HepG2 (cell line): ENCODE measurements around the gene POU1F1. TPM values are rescaled to one million over a fixed set of nuclear protein-coding genes. Genes with fewer than 3 reads are reported as not detected.

ENCODE experiments used
- ATF4 ChIP-seq, 2 experiments: fragments of 450-650 bp in 1 of 2; sonication (generic) in 1 of 2; formaldehyde crosslinking; IDR thresholded peaks; 2 replicates each; pipeline versions ENCODE4 v1.5.0 to v1.8.0; 2020 to 2022; ENCODE audit warnings: mild to moderate bottlenecking in 1 of 2, missing genetic modification reagents in 1 of 2
- BCL3 ChIP-seq: sonication (generic); formaldehyde crosslinking; IDR thresholded peaks from 2 replicates; pipeline ENCODE4 v1.5.1; 2020; ENCODE audit warnings: mild to moderate bottlenecking, missing genetic modification reagents, moderate library complexity
- GMEB2 ChIP-seq: IDR thresholded peaks from 2 replicates; pipeline ENCODE4 v1.6.1; 2016; ENCODE audit warnings: missing biosample characterization, missing genetic modification reagents, low read depth
- HDAC2 ChIP-seq: sonication (generic); formaldehyde crosslinking; IDR thresholded peaks from 2 replicates; pipeline ENCODE4 v1.4.0; 2020; ENCODE audit warnings: missing genetic modification reagents
- HHEX ChIP-seq: IDR thresholded peaks from 2 replicates; pipeline ENCODE4 v1.6.1; 2016; ENCODE audit warnings: control low read depth
- HNF1B ChIP-seq: sonication (generic); formaldehyde crosslinking; IDR thresholded peaks from 2 replicates; pipeline ENCODE4 v1.5.1; 2020; ENCODE audit warnings: mild to moderate bottlenecking, moderate library complexity, missing genetic modification reagents
- HOXA3 ChIP-seq: sonication (generic); formaldehyde crosslinking; IDR thresholded peaks from 2 replicates; pipeline ENCODE4 v1.5.0; 2020; ENCODE audit warnings: missing genetic modification reagents
- KDM2A ChIP-seq: sonication (generic); formaldehyde crosslinking; IDR thresholded peaks from 2 replicates; pipeline ENCODE4 v1.4.0; 2020; ENCODE audit warnings: low read depth, missing genetic modification reagents, borderline replicate concordance
- LCORL ChIP-seq, 2 experiments: fragments of 450-650 bp in 1 of 2; sonication (generic) in 1 of 2; formaldehyde crosslinking in 1 of 2; IDR thresholded peaks; 2 replicates each; pipeline versions ENCODE4 v1.5.0 to v1.6.1; 2017 to 2020; ENCODE audit warnings: antibody characterized with exemption in 1 of 2, missing genetic modification reagents in 1 of 2
- MEIS1 ChIP-seq: sonication (generic); formaldehyde crosslinking; IDR thresholded peaks from 2 replicates; pipeline ENCODE4 v1.9.0; 2021; ENCODE audit warnings: mild to moderate bottlenecking, missing genetic modification reagents, moderate library complexity, borderline replicate concordance
- POLR2A ChIP-seq, 2 experiments: IDR thresholded peaks; 2 replicates each; pipeline ENCODE4 v1.6.1; 2011; ENCODE audit warnings: low read depth in 2 of 2, low read length in 2 of 2, mild to moderate bottlenecking in 1 of 2, moderate library complexity in 1 of 2; ENCODE audit not compliant: insufficient read depth in 1 of 2
- TFDP2 ChIP-seq: sonication (generic); formaldehyde crosslinking; IDR thresholded peaks from 2 replicates; pipeline ENCODE4 v1.4.0; 2020; ENCODE audit warnings: missing genetic modification reagents
- UBTF ChIP-seq: sonication (generic); formaldehyde crosslinking; IDR thresholded peaks from 2 replicates; pipeline ENCODE4 v1.4.0; 2020; ENCODE audit warnings: mild to moderate bottlenecking, missing genetic modification reagents
- ZBTB34 ChIP-seq: sonication (generic); formaldehyde crosslinking; IDR thresholded peaks from 2 replicates; pipeline ENCODE4 v1.8.0; 2022; ENCODE audit warnings: mild to moderate bottlenecking, missing genetic modification reagents
- ZKSCAN1 ChIP-seq: fragments of 150-350 bp; IDR thresholded peaks from 2 replicates; pipeline ENCODE4 v1.6.1; 2014; ENCODE audit warnings: low read length
- ZNF331 ChIP-seq: sonication (generic); formaldehyde crosslinking; IDR thresholded peaks from 2 replicates; pipeline ENCODE4 v1.4.0; 2020; ENCODE audit warnings: missing genetic modification reagents
- ZNF883 ChIP-seq: sonication (generic); formaldehyde crosslinking; IDR thresholded peaks from 2 replicates; pipeline ENCODE4 v1.5.1; 2020; ENCODE audit warnings: mild to moderate bottlenecking, missing genetic modification reagents; ENCODE audit errors: not compliant biosample characterization
- polyA plus RNA-seq, 8 experiments: library from polyadenylated mRNA; depleted of rRNA in 3 of 8; stranded (reverse) in 7 of 8; unstranded in 1 of 8; fragments of >200 nt; fragmentation: Illumina TruSeq in 4 of 8; extraction: Trizol in 4 of 8; gene quantifications; 2 replicates each; pipeline versions ENCODE4 v1.2.1 to v1.2.3, GENCODE V29; 2011 to 2016; ENCODE audit warnings: low read depth in 4 of 8, missing spikeins in 1 of 8, mixed read lengths in 1 of 8; ENCODE audit not compliant: insufficient read depth in 1 of 8
- total RNA-seq, 5 experiments: library from RNA; depleted of rRNA; stranded (reverse); fragments of >200 nt; fragmentation: Illumina TruSeq; extraction: Trizol; gene quantifications; 2 replicates each; pipeline ENCODE4 v1.2.3, GENCODE V29; 2016; ENCODE audit warnings: low read depth in 1 of 5

Gene POU1F1
- total and polyA plus RNA-seq, 2 of the 13 experiments (the other 11 are each of a cell fraction or from before 2014, with no cell fraction given), result not detected

- peak; percentile 32; the same call in 1 of the 2 replicates for TF ChIP-seq BCL3 (CRISPR knock-in tag)
- TF ChIP-seq HNF1B (CRISPR knock-in tag), result peak; percentile 11
- TF ChIP-seq KDM2A, result peak; percentile 75
- peak; percentile 50; the same call in 1 of the 2 replicates for TF ChIP-seq TFDP2 (CRISPR knock-in tag)
- no peak for TF ChIP-seq ZKSCAN1
- TF ChIP-seq ZBTB34 (CRISPR knock-in tag), result no peak
- 0 out of 4 replicates have a peak, but pooled peaks of 1 of the 2 experiments have one; percentile 48 for TF ChIP-seq ATF4 (CRISPR knock-in tag; IDR thresholded peaks at IDR 0.05)
- TF ChIP-seq LCORL (IDR thresholded peaks at IDR 0.05), result no peak
- TF ChIP-seq LCORL (CRISPR knock-in tag; IDR thresholded peaks at IDR 0.05), result peak; percentile 73; the same call in 1 of the 2 replicates
- TF ChIP-seq POLR2A (IDR thresholded peaks at IDR 0.05; ENCODE audit: insufficient read depth in 1 of 2, low read depth in 2 of 2, low read length in 2 of 2), result peak; percentile 76 to 85
- peak; percentile 76 for TF ChIP-seq ZNF883 (CRISPR knock-in tag)
- TF ChIP-seq MEIS1 (CRISPR knock-in tag), result peak; percentile 52; the same call in 1 of the 2 replicates
- peak; percentile 57; the same call in 1 of the 2 replicates for TF ChIP-seq HOXA3 (CRISPR knock-in tag)
- TF ChIP-seq ZNF331 (CRISPR knock-in tag), result peak; percentile 47; the same call in 1 of the 2 replicates
- peak; percentile 26; the same call in 1 of the 2 replicates for TF ChIP-seq HDAC2
- no peak for TF ChIP-seq HHEX (CRISPR knock-in tag)
- TF ChIP-seq UBTF (CRISPR knock-in tag), result peak; percentile 81
- peak; percentile 60; the same call in 1 of the 2 replicates for TF ChIP-seq GMEB2 (CRISPR knock-in tag)
These were observed 49.1 kb downstream of the POU1F1 start, which contains the start of gene CHMP2B (continued) for GRCh38 chr3:87227104-87227834.
